ENCODE results near the gene CDR2L.
"Not testable (repeated sequence)": the region's sequence is repeated elsewhere in the genome, so short reads cannot be mapped to it uniquely, and the experiment has no call there.

CDR2L gene

GRCh38 chr17:74968361-74968780 lies 19.1 kb upstream of the CDR2L start:
- Mint-ChIP-seq H3K27ac (no peak overlapping the region), H3K4me3 (no peak overlapping the region)
- no peak for DNase-seq

DNA sequence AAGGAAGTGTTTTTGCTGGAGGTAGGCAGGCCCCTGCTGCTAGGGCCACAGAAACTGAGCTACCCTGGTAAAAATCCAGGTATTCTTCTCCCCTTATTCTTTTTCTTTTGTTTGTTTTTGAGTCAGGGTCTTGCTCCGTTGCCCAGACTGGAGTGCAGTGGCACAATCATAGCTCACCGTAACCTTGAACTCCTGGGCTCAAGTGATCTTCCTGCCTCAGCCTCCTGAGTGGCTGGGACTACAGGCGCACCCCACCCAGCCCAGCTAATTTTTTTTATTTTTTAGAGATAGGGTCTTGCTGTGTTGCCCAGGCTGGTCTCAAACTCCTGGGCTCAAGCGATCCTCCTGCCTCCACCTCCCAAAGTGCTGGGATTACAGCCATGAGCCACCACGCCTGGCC lies 17.9 kb upstream of the CDR2L start:
- H3K9me3 Mint-ChIP-seq; H3K4me3 Mint-ChIP-seq; H3K36me3 Mint-ChIP-seq (ENCODE audit: low read depth); H3K27ac Mint-ChIP-seq; DNase-seq; H3K4me1 Mint-ChIP-seq (ENCODE audit: low read depth): not testable (repeated sequence)
- H3K27me3 Mint-ChIP-seq = peaks cover 14% of the 10 kb centered on the region

More at GRCh38 chr17:74968361-74968780, 19.1 kb upstream of the CDR2L start:
- Mint-ChIP-seq H3K4me1 (ENCODE audit: low read depth) (peaks cover 9% of the 10 kb centered on the region), H3K27me3 (peaks cover 7% of the 10 kb centered on the region), H3K9me3 (no peaks in the 10 kb centered on the region), H3K36me3 (ENCODE audit: low read depth) (no peaks in the 10 kb centered on the region)

DNA sequence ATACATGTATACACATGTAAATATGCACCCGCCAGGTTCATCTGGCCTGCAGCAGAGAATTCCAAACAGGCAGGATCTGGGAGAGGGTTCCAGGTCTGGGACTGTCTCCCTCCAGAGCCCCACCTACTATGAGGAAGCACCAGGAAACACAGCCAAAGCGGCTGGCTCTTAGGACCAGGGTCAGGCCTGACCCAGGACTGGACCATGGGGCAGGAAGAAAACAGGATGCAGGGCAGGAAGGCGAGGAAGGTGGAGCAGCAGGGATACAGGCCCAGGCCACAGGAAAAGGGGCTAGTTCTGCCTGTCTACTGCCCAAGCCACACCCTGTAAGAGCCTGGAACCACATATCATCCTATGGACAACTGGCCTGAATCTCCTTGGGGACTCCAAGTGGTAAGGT lies 17.0 kb upstream of the CDR2L start:
- Mint-ChIP-seq H3K4me3 (no peak overlapping the region), H3K27ac (no peak overlapping the region), H3K36me3 (ENCODE audit: low read depth) (no peaks in the 10 kb centered on the region), H3K4me1 (ENCODE audit: low read depth) (peaks cover 9% of the 10 kb centered on the region), H3K9me3 (no peaks in the 10 kb centered on the region), H3K27me3 (peaks cover 18% of the 10 kb centered on the region)
- no peak for DNase-seq

DNA sequence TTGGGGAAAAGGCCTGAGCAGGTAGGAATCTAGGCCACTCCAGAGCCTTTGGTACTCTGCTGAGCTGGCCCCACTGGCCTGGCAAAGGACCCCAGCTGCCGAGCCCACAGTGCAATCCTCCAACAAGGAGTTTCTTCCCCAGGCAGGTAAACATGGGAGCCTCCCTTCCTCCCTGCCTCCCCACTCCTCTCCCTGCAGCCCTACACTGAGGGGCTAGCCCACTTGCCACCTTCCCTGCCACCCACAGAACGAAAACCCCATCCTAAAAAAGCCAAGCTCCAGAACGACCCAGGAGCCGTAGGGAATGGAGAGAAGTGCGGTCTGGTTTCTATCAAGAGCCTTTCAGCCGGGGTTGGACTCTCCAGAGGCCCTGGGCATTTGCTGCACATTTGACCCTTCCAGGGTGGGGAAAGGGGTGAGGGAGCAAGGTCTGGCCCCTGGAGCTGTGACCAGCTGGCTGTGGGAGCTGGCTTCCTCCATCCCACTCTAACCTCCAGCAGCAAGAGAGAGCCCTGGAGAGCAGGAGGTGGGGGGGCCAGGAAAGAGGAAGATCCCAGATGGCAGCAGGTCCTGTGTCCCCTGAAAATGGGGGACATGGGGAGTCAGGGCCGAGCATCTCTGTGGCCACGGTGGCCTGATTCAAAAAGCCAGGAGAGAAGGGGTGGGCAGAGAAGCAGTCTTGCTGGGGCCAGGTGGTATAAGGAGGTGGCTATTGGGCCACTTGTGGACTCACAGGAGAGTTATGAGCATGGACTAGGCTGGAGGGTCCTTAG lies 16.2 kb upstream of the CDR2L start:
- no peak for DNase-seq

GRCh38 chr17:74971842-74972106 lies 15.7 kb upstream of the CDR2L start:
- H3K4me3 Mint-ChIP-seq = peak overlapping the region; percentile 67
- no peak for DNase-seq
- no peaks in the 10 kb centered on the region for H3K9me3 Mint-ChIP-seq
- peaks cover 18% of the 10 kb centered on the region for H3K27me3 Mint-ChIP-seq
- no peak overlapping the region for H3K27ac Mint-ChIP-seq
- peaks cover 9% of the 10 kb centered on the region for H3K4me1 Mint-ChIP-seq (ENCODE audit: low read depth)
- no peaks in the 10 kb centered on the region for H3K36me3 Mint-ChIP-seq (ENCODE audit: low read depth)

More for the DNA sequence above, 16.2 kb upstream of the CDR2L start:
- Mint-ChIP-seq H3K27me3 (peaks cover 18% of the 10 kb centered on the region), H3K36me3 (ENCODE audit: low read depth) (no peaks in the 10 kb centered on the region), H3K9me3 (no peaks in the 10 kb centered on the region), H3K4me1 (ENCODE audit: low read depth) (peaks cover 9% of the 10 kb centered on the region), H3K4me3 (peak overlapping the region; percentile 67), H3K27ac (no peak overlapping the region)

DNA sequence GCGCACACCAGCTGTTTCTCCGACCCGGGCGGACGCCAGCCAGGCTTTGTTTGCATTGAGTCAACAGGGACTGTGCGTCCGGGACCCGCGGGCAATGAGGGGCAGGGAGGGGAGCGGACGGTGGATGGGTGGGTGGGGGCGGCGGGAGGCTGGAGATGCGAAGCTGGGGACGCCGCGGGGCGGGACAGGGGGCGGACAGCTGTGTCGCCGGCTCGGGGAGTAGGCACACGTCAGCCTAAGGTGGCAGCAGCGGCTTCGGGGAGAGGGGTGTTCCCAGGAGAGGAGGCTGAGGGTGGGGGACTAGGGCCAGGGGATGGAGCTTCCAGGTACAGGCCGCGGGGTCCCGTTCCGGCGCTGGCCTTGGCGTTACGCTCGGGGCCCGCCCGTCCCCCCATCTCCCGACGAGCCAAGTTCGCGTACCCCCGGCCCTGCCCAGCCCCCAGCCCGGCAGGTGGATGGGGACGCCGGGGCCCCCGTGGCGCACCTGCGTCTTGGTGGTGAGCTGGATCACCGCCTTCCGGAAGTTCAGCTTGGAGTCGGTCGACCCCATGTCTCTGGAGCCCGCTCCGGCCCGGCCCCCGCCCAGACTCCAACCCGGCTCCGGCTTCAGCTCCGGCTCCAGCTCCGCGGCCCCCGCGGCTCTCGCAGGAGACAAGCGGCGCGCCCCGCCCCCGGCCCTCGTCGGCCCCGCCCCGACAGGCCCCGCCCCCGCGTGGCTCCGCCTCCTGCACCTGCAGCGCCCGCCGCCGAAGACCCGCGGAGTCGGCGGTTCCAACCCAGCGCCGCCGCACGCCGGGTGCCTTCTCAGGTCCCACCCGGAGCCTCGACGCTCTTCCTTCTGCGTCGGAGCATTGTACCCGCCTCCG lies 15.1 kb upstream of the CDR2L start, which contains the start of gene HID1:
Gene HID1, minus strand, starts transcription at position 653 of the 866 bp plus-strand sequence. Its CDS starts 103 bp downstream, at position 550.
- H3K36me3 Mint-ChIP-seq (ENCODE audit: low read depth) = no peaks in the 10 kb centered on the region
- H3K4me3 Mint-ChIP-seq = peak within 1 kb of the TSS; percentile 67
- H3K9me3 Mint-ChIP-seq = no peaks in the 10 kb centered on the region
- peaks cover 18% of the 10 kb centered on the region for H3K27me3 Mint-ChIP-seq
- peaks cover 9% of the 10 kb centered on the region for H3K4me1 Mint-ChIP-seq (ENCODE audit: low read depth)
- DNase-seq = peak; percentile 87
- no peak within 1 kb of the TSS for H3K27ac Mint-ChIP-seq

- no peak overlapping the region for H3K27ac Mint-ChIP-seq
- no peaks in the 10 kb centered on the region for H3K9me3 Mint-ChIP-seq
- H3K4me3 Mint-ChIP-seq = peak overlapping the region; percentile 67
- H3K27me3 Mint-ChIP-seq = peaks cover 18% of the 10 kb centered on the region
- H3K36me3 Mint-ChIP-seq (ENCODE audit: low read depth) = no peaks in the 10 kb centered on the region
- no peak for DNase-seq
- H3K4me1 Mint-ChIP-seq (ENCODE audit: low read depth) = peaks cover 9% of the 10 kb centered on the region
Observed at GRCh38 chr17:74972973-74973328, 14.5 kb upstream of the CDR2L start.

GRCh38 chr17:74975943-74976342 lies 11.5 kb upstream of the CDR2L start:
- peaks cover 9% of the 10 kb centered on the region for H3K4me1 Mint-ChIP-seq (ENCODE audit: low read depth)
- H3K4me3 Mint-ChIP-seq = no peak overlapping the region
- peaks cover 18% of the 10 kb centered on the region for H3K27me3 Mint-ChIP-seq
- no peaks in the 10 kb centered on the region for H3K36me3 Mint-ChIP-seq (ENCODE audit: low read depth)
- no peaks in the 10 kb centered on the region for H3K9me3 Mint-ChIP-seq
- no peak overlapping the region for H3K27ac Mint-ChIP-seq
- no peak for DNase-seq

- DNase-seq = no peak
- Mint-ChIP-seq H3K36me3 (ENCODE audit: low read depth) (no peaks in the 10 kb centered on the region), H3K27me3 (peaks cover 19% of the 10 kb centered on the region), H3K27ac (no peak overlapping the region), H3K9me3 (no peaks in the 10 kb centered on the region), H3K4me1 (ENCODE audit: low read depth) (peaks cover 19% of the 10 kb centered on the region), H3K4me3 (no peak overlapping the region)
Observed at GRCh38 chr17:74977802-74978201, 9.6 kb upstream of the CDR2L start.

- DNase-seq = no peak
- Mint-ChIP-seq H3K27me3 (peaks cover 15% of the 10 kb centered on the region), H3K9me3 (no peaks in the 10 kb centered on the region), H3K36me3 (ENCODE audit: low read depth) (no peaks in the 10 kb centered on the region), H3K27ac (no peak overlapping the region), H3K4me1 (ENCODE audit: low read depth) (peaks cover 14% of the 10 kb centered on the region), H3K4me3 (no peak overlapping the region)
Observed at GRCh38 chr17:74978240-74978639, 9.2 kb upstream of the CDR2L start.

- Mint-ChIP-seq H3K27me3 (peaks cover 6% of the 10 kb centered on the region), H3K9me3 (no peaks in the 10 kb centered on the region), H3K4me3 (no peak overlapping the region), H3K27ac (no peak overlapping the region), H3K4me1 (ENCODE audit: low read depth) (peaks cover 14% of the 10 kb centered on the region), H3K36me3 (ENCODE audit: low read depth) (no peaks in the 10 kb centered on the region)
- no peak for DNase-seq
Observed at GRCh38 chr17:74979408-74980146, 7.9 kb upstream of the CDR2L start.

GRCh38 chr17:74981318-74981978 lies 6.0 kb upstream of the CDR2L start:
- no peaks in the 10 kb centered on the region for H3K9me3 Mint-ChIP-seq
- H3K27me3 Mint-ChIP-seq = peaks cover 10% of the 10 kb centered on the region
- peaks cover 16% of the 10 kb centered on the region for H3K4me1 Mint-ChIP-seq (ENCODE audit: low read depth)
- no peak for DNase-seq
- H3K27ac Mint-ChIP-seq = peak overlapping the region; percentile 74
- peak overlapping the region; percentile 79 for H3K4me3 Mint-ChIP-seq
- H3K36me3 Mint-ChIP-seq (ENCODE audit: low read depth) = no peaks in the 10 kb centered on the region

GRCh38 chr17:74981979-74982662 lies 5.3 kb upstream of the CDR2L start:
- no peaks in the 10 kb centered on the region for H3K36me3 Mint-ChIP-seq (ENCODE audit: low read depth)
- DNase-seq = peak; percentile 84
- no peaks in the 10 kb centered on the region for H3K9me3 Mint-ChIP-seq
- peak overlapping the region; percentile 79 for H3K4me3 Mint-ChIP-seq
- peak overlapping the region; percentile 74 for H3K27ac Mint-ChIP-seq
- H3K4me1 Mint-ChIP-seq (ENCODE audit: low read depth) = peaks cover 22% of the 10 kb centered on the region
- H3K27me3 Mint-ChIP-seq = peaks cover 17% of the 10 kb centered on the region
